Stomach (tissue), 9 donors: ENCODE results near the gene COMMD3. TPM values are rescaled to one million over a fixed set of nuclear protein-coding genes. Genes with fewer than 3 reads are reported as not detected.

ENCODE experiments used
- DNase-seq, 2 donors: peaks; one replicate each; pipeline versions ENCODE4 v3.0.0 to v3.0.0-alpha.2; 2013 to 2019
- H3K27ac ChIP-seq, 5 donors: fragments of 200-600 bp in 4 of 5; sonication (generic) in 4 of 5; one replicate each; pipeline ENCODE4 v1.5.1; 2013 to 2019; ENCODE audit warnings: mild to moderate bottlenecking in 1 of 5, moderate library complexity in 1 of 5
- H3K27me3 ChIP-seq, 3 donors: fragments of 200-600 bp; sonication (generic); one replicate each; pipeline ENCODE4 v1.5.1; 2017 to 2019; ENCODE audit warnings: mixed run types in 1 of 3
- H3K36me3 ChIP-seq, 4 donors: fragments of 200-600 bp; sonication (generic); 1 replicate in 3 of 4; 2 replicates in 1 of 4; pipeline ENCODE4 v1.5.1; 2016 to 2019
- H3K4me1 ChIP-seq, 4 donors: fragments of 200-600 bp; sonication (generic); one replicate each; pipeline ENCODE4 v1.5.1; 2016 to 2019
- H3K4me3 ChIP-seq, 4 donors: fragments of 200-600 bp; sonication (generic) in 3 of 4; one replicate each; pipeline ENCODE4 v1.5.1; 2016 to 2019; ENCODE audit warnings: mild to moderate bottlenecking in 1 of 4
- H3K9me3 ChIP-seq, 4 donors: fragments of 200-600 bp; sonication (generic); one replicate each; pipeline ENCODE4 v1.5.1; 2016 to 2019
- CTCF ChIP-seq, 7 experiments: fragments of 450-650 bp in 4 of 7; fragments of 200-600 bp in 3 of 7; sonication (generic) in 3 of 7; IDR thresholded peaks; one replicate each; pipeline ENCODE4 v1.5.1; 2016 to 2019; ENCODE audit warnings: antibody characterized with exemption in 7 of 7, control low read depth in 2 of 7, mild to moderate bottlenecking in 1 of 7
- EP300 ChIP-seq: sonication (generic); formaldehyde crosslinking; IDR thresholded peaks from one replicate; pipeline ENCODE4 v1.6.1; 2017; ENCODE audit warnings: antibody characterized with exemption
- POLR2A ChIP-seq, 4 donors: fragments of 450-650 bp; IDR thresholded peaks; one replicate each; pipeline ENCODE4 v1.6.1; 2016; ENCODE audit warnings: antibody characterized with exemption in 4 of 4, control low read depth in 2 of 4, mild to moderate bottlenecking in 1 of 4, moderate library complexity in 1 of 4
- POLR2AphosphoS5 ChIP-seq, 3 donors: sonication (generic); formaldehyde crosslinking; IDR thresholded peaks; one replicate each; pipeline ENCODE4 v1.6.1; 2016; ENCODE audit warnings: antibody characterized with exemption in 3 of 3
- WGBS, 5 donors: extraction: QIAGEN DNeasy Blood & Tissue Kit in 3 of 5; methylation state at CpG; one replicate each; pipeline versions ENCODE4 v1.1.5 to v1.1.7; 2013 to 2018; 5-methylcytosine and 5-hydroxymethylcytosine counted together
- intact Hi-C: fragments of 100-400 bp; cut with DNase I; formaldehyde crosslinking; loops from one replicate; pipeline ENCODE4 v1.15.1; 2023; ENCODE audit warnings: low total_unique reads
- polyA plus RNA-seq, 3 donors: library from polyadenylated mRNA; stranded (reverse); fragments of 200-250 nt; gene quantifications; one replicate each; pipeline ENCODE4 v1.2.3, GENCODE V29; 2013
- small RNA-seq, 4 donors: library from RNA; depleted of rRNA; stranded (forward); fragments of <200 nt; gene quantifications; one replicate each; pipeline ENCODE3, GENCODE V24; 2016
- total RNA-seq, 5 donors: library from RNA; depleted of rRNA; stranded (reverse); fragments of >200 nt; gene quantifications; one replicate each; pipeline versions ENCODE4 v1.1.0 to v1.2.3, GENCODE V29; 2014 to 2016
- donor health status: healthy with polysubstance abuse.
- donor health status: Bipolar disorder and iron deficiency.
- donor health status: healthy.

The COMMD3 gene
- total and polyA plus RNA-seq, 8 donors = 4.1 to 57.7 (median 27.1) TPM

- DNase-seq = no peak
- H3K27ac ChIP-seq = no peak overlapping the region
- intact Hi-C loops = no loop called here
- no peaks in the 10 kb centered on the region for H3K36me3 ChIP-seq
- H3K9me3 ChIP-seq = no peaks in the 10 kb centered on the region
- H3K4me1 ChIP-seq = no peaks in the 10 kb centered on the region
- 82 to 89% (median 85%) methylated on average over 5 of the region's 5 CpGs for WGBS, 5 donors
- H3K27me3 ChIP-seq = no peaks in the 10 kb centered on the region
- TF ChIP-seq POLR2A (IDR thresholded peaks at IDR 0.05) (no peak), EP300 (no peak), CTCF (IDR thresholded peaks at IDR 0.05) (no peak), POLR2AphosphoS5 (IDR thresholded peaks at IDR 0.05) (no peak)
- H3K4me3 ChIP-seq = no peak overlapping the region
Observed at GRCh38 chr10:22369434-22370072, 53.4 kb downstream of the COMMD3 start.

Small RNA genes lying within 50 kb of the gene (small RNA-seq; reads per million reads assigned to genes)
- 0 reads per million in 4 donors for gene AL158211.3

Other genes with a start within 250 kb of the COMMD3 start
- not detected for gene EBLN1, start 98.4 kb upstream of the COMMD3 start, total RNA-seq
- not detected for gene EBLN1, start 98.4 kb upstream of the COMMD3 start, polyA plus RNA-seq
- 100 to 1,000 TPM in 2 of 5 donors, 10 to 100 TPM in 3; 18.8 to 228 (median 57.5) TPM for gene BMI1, start 4.7 kb downstream of the COMMD3 start, total RNA-seq
- 10 to 100 TPM; 14.9 to 25.5 (median 25.1) TPM for gene BMI1, start 4.7 kb downstream of the COMMD3 start, polyA plus RNA-seq
- not detected for gene SPAG6, start 29.1 kb downstream of the COMMD3 start, total RNA-seq
- gene SPAG6, start 29.1 kb downstream of the COMMD3 start, polyA plus RNA-seq = not detected